ENCODE results near the gene PNKD.
"Not testable (repeated sequence)": the region's sequence is repeated elsewhere in the genome, so short reads cannot be mapped to it uniquely, and the experiment has no call there.

PNKD gene

DNA sequence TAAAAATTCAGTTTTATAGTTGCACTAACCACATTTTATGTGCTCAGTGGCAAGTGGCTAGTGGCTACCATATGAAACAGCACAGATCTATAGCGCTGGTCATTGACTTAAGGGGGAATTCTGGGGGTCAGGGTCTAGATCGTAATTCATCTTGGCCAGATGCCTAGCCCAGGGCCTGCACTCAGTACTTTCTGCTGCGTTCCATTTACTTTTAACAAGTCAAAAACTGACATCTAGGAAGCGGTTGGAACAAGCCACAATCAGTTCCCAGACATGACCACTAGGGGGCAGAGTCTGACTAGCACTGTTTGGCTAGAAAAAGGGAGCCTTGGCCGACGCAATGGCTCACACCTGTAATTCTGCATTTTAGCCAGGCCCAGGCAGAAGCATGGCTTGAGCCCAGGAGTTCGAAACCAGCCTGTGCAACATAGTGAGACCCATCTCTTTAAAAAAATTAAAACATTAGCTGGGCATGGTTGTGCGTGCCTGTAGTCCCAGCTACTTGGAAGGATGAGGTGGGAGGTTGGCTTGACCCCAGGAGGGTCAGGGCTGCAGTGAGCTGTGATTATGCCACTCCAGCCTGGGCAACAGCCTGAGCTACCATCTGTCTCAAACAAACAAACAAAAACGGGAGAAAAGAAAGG, 31.0 kb downstream of the PNKD start:
- DNase-seq (ENCODE audit: extremely low read depth, insufficient read length): peak; percentile 71

DNA sequence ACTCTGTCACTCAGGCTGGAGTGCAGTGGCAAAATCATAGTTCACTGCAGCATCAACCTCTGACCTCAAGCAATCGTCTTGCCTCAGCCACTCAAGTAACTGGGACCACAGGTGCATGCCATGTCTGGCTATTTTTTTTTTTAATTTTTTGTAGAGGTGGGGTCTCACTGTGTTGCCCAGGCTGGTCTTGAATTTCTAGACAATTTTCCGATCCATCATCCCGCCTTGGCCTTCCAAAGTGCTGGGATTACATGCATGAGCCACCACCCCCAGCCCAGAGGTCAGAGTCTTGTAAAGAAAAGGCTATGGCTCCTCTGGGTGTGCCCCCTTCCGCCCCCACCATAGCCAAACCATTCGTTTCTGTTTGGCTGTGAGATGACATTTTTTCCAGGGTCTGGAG, 35.1 kb downstream of the PNKD start:
- DNase-seq (ENCODE audit: extremely low read depth, insufficient read length): no peak
- H3K27me3 ChIP-seq (replicated peaks; ENCODE audit: control insufficient read depth, insufficient read depth, low read length): no peaks in the 10 kb centered on the region
- no peaks in the 10 kb centered on the region for H3K36me3 ChIP-seq (ENCODE audit: control insufficient read depth, insufficient read depth, low read length)
- no peak overlapping the region for H3K4me3 ChIP-seq (replicated peaks; ENCODE audit: low read depth, low read length)
- TF ChIP-seq, protein P1, sequence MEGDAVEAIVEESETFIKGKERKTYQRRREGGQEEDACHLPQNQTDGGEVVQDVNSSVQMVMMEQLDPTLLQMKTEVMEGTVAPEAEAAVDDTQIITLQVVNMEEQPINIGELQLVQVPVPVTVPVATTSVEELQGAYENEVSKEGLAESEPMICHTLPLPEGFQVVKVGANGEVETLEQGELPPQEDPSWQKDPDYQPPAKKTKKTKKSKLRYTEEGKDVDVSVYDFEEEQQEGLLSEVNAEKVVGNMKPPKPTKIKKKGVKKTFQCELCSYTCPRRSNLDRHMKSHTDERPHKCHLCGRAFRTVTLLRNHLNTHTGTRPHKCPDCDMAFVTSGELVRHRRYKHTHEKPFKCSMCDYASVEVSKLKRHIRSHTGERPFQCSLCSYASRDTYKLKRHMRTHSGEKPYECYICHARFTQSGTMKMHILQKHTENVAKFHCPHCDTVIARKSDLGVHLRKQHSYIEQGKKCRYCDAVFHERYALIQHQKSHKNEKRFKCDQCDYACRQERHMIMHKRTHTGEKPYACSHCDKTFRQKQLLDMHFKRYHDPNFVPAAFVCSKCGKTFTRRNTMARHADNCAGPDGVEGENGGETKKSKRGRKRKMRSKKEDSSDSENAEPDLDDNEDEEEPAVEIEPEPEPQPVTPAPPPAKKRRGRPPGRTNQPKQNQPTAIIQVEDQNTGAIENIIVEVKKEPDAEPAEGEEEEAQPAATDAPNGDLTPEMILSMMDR (IDR thresholded peaks at IDR 0.05; ENCODE audit: insufficient read depth, low read length, poor library complexity, severe bottlenecking): no peak

More for the DNA sequence above, 31.0 kb downstream of the PNKD start:
- TF ChIP-seq, protein P1 (IDR thresholded peaks at IDR 0.05; ENCODE audit: insufficient read depth, low read length, poor library complexity, severe bottlenecking): peak; percentile 88
- H3K36me3 ChIP-seq (ENCODE audit: control insufficient read depth, insufficient read depth, low read length): no peaks in the 10 kb centered on the region
- no peak overlapping the region for H3K4me3 ChIP-seq (replicated peaks; ENCODE audit: low read depth, low read length)
- no peaks in the 10 kb centered on the region for H3K27me3 ChIP-seq (replicated peaks; ENCODE audit: control insufficient read depth, insufficient read depth, low read length)

DNA sequence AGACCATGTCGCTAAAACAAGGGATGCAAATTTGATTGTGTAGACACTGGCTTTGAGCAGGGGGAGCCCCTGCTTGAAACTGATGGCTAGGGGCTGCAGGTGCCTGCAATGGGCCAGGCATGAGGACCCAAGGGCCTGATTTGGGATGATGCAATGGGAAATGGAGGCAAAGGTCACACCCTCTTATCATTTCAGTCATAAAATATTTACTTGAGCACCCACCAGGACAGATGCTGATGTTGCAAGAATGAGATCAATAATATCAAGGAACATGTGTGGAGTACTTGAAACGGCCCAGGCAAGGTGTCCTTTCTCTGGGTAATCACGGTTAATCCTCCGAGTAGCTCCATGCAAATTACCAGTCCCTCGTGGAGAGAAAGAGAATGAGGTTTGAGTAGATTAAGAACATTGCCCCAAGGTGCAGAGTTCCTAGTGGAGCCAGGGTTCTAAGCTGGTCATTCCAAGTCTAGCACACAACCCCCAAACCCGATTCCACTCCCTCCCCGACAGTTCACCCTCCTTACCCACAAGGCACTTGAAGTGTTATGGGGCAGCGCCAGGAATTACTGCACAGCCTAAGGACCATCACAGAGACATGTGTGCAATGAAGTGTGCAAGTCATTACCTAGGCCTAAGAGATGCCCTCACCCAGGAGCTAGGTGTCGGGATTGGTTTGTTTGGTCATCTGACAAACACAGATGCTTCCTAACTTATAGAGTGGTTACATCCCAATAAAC, 36.0 kb downstream of the PNKD start:
- Histone ChIP-seq H3K4me3 (replicated peaks; ENCODE audit: low read depth, low read length) (no peak overlapping the region), H3K27me3 (replicated peaks; ENCODE audit: control insufficient read depth, insufficient read depth, low read length) (no peaks in the 10 kb centered on the region), H3K36me3 (ENCODE audit: control insufficient read depth, insufficient read depth, low read length) (no peaks in the 10 kb centered on the region)
- no peak for DNase-seq (ENCODE audit: extremely low read depth, insufficient read length)
- TF ChIP-seq, protein P1 (IDR thresholded peaks at IDR 0.05; ENCODE audit: insufficient read depth, low read length, poor library complexity, severe bottlenecking): no peak

DNA sequence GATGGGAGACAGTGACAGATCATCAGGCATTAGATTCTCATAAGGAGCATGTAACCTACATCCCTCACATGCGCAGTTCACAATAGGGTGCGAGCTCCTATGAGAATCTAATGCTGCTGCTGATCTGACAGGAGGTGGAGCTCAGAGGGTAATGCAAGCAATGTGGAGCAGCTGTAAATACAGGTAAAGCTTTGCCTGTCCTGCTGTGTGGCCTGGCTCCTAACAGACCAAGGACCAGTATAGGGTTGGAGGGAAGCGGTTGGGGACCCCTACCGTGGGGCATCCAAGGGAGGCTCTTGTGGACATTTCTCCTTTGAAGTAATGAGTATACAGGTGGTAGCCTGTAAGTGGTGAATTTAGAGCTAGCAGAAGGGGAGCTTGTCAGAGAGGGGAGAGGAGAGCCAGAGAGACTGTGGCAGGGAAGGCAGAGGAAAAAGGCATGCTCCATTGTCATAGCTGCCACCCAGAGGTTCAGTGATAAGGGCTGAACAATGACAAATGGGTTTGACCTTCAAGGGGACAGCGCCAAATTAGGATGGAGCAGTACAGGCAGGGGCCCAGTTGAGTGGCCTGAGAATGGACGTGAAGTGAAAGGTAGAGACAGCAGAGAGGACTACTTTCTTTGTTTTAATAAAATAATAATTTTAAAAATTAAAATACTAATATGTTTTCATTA, 37.2 kb downstream of the PNKD start:
- TF ChIP-seq, protein P1 (IDR thresholded peaks at IDR 0.05; ENCODE audit: insufficient read depth, low read length, poor library complexity, severe bottlenecking): no peak
- Histone ChIP-seq H3K4me3 (replicated peaks; ENCODE audit: low read depth, low read length) (no peak overlapping the region), H3K36me3 (ENCODE audit: control insufficient read depth, insufficient read depth, low read length) (no peaks in the 10 kb centered on the region), H3K27me3 (replicated peaks; ENCODE audit: control insufficient read depth, insufficient read depth, low read length) (no peaks in the 10 kb centered on the region)
- no peak for DNase-seq (ENCODE audit: extremely low read depth, insufficient read length)

DNA sequence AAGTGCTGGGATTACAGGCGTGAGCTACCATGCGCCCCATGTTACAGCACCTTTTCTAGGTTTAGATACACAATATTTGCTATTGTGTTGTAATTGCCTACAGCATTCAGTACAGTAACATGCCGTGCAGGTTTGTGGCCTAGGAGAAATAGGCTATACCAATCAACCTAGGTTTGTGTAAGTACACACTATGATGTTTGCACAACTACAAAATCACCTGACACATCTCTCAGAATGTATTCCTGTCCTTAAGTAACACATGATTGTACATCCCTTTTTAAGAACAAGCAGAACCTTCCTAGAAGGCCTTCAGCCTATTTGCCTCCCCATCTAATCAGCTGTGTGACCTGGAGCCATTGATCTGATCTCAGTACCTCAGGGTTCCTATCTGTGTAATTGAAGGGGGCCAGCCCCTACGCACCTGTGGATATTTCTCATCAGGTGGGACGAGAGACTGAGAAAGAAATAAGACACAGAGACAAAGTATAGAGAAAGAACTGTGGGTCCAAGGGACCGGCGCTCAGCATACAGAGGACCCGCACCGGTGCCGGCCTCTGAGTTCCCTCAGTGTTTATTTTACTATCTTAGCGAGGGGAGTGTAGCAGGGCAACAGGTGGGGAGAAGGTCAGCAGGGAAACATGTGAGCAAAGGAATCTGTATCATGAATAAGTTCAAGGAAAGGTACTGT, 40.7 kb downstream of the PNKD start:
- Histone ChIP-seq H3K4me3 (replicated peaks; ENCODE audit: low read depth, low read length) (no peak overlapping the region), H3K27me3 (replicated peaks; ENCODE audit: control insufficient read depth, insufficient read depth, low read length) (no peaks in the 10 kb centered on the region), H3K36me3 (ENCODE audit: control insufficient read depth, insufficient read depth, low read length) (no peaks in the 10 kb centered on the region)
- no peak for DNase-seq (ENCODE audit: extremely low read depth, insufficient read length)
- TF ChIP-seq, protein P1 (IDR thresholded peaks at IDR 0.05; ENCODE audit: insufficient read depth, low read length, poor library complexity, severe bottlenecking): no peak

DNA sequence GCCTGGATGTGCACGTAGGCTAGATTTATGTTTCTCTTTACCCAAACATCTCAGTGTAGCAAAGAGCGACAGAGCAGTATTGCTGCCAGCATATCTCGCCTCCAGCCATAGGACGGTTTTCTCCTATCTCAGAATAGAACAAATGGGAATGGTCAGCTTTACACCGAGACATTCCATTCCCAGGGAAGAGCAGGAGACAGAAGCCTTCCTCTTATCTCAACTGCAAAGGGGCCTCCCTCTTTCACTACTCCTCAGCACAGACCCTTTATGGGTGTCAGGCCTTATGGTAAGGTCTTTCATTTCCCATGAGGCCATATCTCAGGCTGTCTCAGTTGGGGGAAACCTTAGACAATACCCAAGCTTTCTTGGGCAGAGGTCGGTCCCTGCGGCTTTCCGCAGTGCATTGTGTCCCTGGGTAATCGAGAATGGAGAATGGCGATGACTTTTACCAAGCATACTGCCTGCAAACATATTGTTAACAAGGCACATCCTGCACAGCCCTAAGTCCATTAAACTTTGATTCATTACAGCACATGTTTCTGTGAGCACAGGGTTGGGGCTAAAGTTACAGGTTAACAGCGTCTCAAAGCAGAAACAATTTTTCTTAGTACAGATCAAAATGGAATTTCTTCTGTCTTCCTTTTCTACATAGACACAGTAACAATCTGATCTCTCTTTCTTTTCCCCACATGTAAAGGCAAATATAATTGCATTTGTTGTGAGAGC, 41.4 kb downstream of the PNKD start:
- H3K36me3 ChIP-seq (ENCODE audit: control insufficient read depth, insufficient read depth, low read length); H3K4me3 ChIP-seq (replicated peaks; ENCODE audit: low read depth, low read length); H3K27me3 ChIP-seq (replicated peaks; ENCODE audit: control insufficient read depth, insufficient read depth, low read length); DNase-seq (ENCODE audit: extremely low read depth, insufficient read length): not testable (repeated sequence)

Data from GM06990 (cell line).